Mesangial cell (primary cell): ENCODE measurements around the gene PCGF2. TPM values are rescaled to one million over a fixed set of nuclear protein-coding genes. Genes with fewer than 3 reads are reported as not detected.

Experiments used
- total RNA-seq: library from RNA; depleted of rRNA; stranded (reverse); fragments of >200 nt; gene quantifications from 2 replicates; pipeline ENCODE4 v1.2.3, GENCODE V29; 2015

PCGF2 gene
- total RNA-seq: 9.8 and 20.9 TPM in 2 replicates

DNA sequence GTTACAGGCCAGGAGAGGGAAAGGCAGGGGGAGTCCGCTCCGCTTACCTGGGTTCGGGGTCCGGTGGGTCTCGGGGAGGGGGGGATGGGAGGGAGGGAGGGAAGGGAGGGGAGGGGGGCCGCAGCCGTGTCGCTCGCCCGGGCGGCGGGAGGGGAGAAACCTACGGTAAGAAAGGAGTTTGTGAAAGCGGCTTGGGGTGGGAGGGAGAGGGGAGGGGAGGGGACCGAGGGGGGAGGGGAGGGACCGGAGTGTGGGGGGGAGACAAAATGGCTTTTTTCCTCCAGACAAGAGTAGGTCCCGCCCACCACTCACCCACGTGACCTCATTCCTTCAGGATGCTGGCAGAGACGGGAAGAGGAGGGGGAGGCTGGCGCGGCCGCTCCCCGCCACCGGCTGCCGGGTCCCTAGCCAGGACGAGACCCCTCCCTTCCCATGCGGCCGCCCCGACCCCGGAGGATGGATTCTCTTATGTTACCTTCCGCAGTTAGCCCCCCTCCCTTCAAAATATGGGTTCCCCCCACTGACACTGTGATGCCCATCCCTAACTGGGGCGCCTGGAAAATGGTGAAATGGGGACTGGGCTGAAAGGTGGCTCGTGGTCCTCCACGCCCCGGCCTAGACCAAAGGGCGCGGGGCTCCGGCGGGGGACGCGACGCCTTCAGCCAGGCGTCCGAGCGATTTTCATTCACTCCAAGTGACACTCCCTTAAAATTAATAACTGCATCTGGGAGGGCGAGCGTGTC is at the start of gene PCGF2:
Gene PCGF2 (minus strand): TSS at position 188 of the 743 bp plus-strand sequence. CDS start 7,934 bp downstream, outside the sequence.

GRCh38 chr17:38752308-38753070 is 4.4 kb upstream of the PCGF2 start, which contains the start of gene PSMB3:
TSS of gene PSMB3 (plus strand) at chr17:38752741. CDS start at chr17:38752827, 86 bp downstream.

GRCh38 chr17:38729886-38730525 is 18.1 kb downstream of the PCGF2 start, which contains the start of gene CISD3:
TSS of gene CISD3 (plus strand) at chr17:38730341. CDS start at chr17:38730359, 18 bp downstream.

DNA sequence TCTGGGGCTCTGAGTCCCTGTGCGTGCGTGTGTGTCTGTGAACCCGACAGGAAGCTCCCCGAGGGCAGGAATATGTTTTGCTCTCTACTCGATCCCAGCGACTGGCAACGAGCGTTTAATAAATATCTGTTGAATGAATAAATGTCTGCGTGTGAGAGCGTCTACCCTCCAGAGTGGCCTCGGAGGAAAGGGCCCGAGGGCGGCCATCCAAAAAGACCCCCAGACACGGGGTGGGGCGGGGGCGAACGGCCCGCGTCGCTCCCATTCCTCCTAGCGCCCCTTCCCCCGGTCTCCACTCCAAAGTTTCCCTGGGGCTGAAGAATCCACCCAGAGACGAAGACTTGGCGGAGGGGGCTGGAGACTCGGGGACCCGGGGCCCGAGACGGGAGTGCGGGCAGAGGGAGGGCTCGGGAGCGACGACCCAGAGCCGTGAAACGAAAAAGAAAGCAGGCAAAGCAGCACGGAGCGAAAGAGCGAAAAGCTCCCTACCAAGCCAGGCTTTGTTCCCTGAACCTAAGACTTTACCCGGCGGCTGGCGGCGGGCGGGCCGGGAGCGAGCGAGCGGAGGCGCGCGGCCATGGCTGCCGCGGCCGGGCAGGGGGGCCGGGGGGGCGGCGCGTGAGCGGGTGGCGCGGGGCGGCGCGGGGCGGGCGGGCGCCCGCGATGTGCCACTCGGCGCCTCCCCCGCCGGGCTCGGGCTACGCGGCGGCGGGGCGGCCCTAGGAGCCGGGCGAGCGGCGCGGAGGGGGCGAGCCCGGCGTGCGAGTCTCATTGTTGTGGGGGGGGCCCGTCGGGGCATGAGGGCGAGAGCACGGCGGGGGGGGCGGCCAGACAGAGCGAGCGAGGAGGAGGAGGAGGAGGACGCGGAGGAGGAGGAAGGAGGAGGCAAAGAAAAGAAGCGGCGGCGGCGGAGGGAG is 43.3 kb downstream of the PCGF2 start, which contains the start of gene MLLT6:
Gene MLLT6 (plus strand): TSS at position 668 of the 917 bp plus-strand sequence. CDS start 360 bp downstream, outside the sequence.

Other genes starting within 250 kb of the PCGF2 start
- 0.25 TPM in 1 of 2 replicates, not detected in the other for gene SRCIN1, start 142.4 kb downstream of the PCGF2 start, total RNA-seq
- 0.38 and 2.4 TPM in 2 replicates for gene EPOP, start 73.4 kb downstream of the PCGF2 start, total RNA-seq
- 23.1 and 46.0 TPM in 2 replicates for gene MLLT6, start 43.1 kb downstream of the PCGF2 start, total RNA-seq
- 6.8 and 9.3 TPM in 2 replicates for gene CISD3, start 18.0 kb downstream of the PCGF2 start, total RNA-seq
- gene PSMB3, start 4.4 kb upstream of the PCGF2 start, total RNA-seq: 193 and 319 TPM in 2 replicates
- 34.7 and 39.0 TPM in 2 replicates for gene PIP4K2B, start 51.2 kb upstream of the PCGF2 start, total RNA-seq
- gene CWC25, start 77.0 kb upstream of the PCGF2 start, total RNA-seq: 6.2 and 8.1 TPM in 2 replicates
- gene RPL23, start 105.4 kb upstream of the PCGF2 start, total RNA-seq: 756 and 869 TPM in 2 replicates
- gene LASP1, start 121.7 kb upstream of the PCGF2 start, total RNA-seq: 317 and 319 TPM in 2 replicates
- gene FBXO47, start 219.1 kb upstream of the PCGF2 start, total RNA-seq: not detected in 2 replicates